Inflammatory macrophage treated with lipopolysaccharide for 4 hours (primary cell): Measurements from ENCODE around the gene KRT3.
"Not testable (repeated sequence)": the region's sequence is repeated elsewhere in the genome, so short reads cannot be mapped to it uniquely, and the experiment has no call there.

Experiments
- DNase-seq: peaks from one replicate; pipeline ENCODE4 v3.0.0-alpha.2; 2020

Gene KRT3

GRCh38 chr12:52756281-52756960 lies 39.5 kb downstream of the KRT3 start:
- no peak for DNase-seq

DNA sequence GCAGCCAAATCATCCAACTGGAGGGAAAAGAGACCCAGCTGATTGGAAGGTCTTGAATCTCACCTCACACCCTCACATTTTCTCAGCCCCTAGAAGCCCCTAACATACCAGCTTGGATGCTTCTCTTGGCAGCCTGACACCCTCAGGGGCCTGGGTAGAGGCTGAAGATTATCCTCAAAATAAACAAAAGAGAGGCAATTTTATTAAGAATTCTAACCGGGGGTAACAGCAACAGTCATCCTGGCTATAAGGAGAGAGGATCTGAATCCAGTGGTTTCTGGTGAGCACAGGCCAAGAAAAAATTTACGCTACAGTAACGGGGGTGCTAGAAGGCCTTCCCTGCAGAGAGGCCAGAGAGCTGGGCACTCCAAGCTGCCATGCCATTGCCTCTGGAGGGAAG lies 40.4 kb downstream of the KRT3 start:
- DNase-seq, result no peak

- no peak for DNase-seq
Observed at GRCh38 chr12:52754135-52754534, 41.8 kb downstream of the KRT3 start.

GRCh38 chr12:52753283-52753682 lies 42.6 kb downstream of the KRT3 start:
- no peak for DNase-seq

DNA sequence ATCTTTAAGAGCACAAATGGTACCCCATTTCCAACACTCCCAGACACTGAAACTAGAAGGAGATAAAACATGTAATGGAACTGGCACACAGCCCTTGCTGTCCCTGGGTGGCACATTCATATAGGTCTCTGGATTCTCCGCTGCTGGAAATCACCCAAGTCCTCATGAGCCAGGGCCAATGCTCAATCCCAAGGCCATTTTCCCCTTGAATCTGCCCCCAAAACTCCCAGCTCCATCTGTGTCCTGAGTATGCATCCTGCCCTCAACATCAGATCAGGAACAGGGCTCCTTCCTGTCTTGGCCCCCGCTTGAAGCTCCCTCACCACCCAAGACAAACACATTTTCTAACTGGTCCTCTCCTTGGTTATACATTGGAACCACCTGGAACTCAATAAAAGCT lies 43.4 kb downstream of the KRT3 start:
- DNase-seq, result no peak

GRCh38 chr12:52751795-52752194 lies 44.1 kb downstream of the KRT3 start:
- no peak for DNase-seq

DNA sequence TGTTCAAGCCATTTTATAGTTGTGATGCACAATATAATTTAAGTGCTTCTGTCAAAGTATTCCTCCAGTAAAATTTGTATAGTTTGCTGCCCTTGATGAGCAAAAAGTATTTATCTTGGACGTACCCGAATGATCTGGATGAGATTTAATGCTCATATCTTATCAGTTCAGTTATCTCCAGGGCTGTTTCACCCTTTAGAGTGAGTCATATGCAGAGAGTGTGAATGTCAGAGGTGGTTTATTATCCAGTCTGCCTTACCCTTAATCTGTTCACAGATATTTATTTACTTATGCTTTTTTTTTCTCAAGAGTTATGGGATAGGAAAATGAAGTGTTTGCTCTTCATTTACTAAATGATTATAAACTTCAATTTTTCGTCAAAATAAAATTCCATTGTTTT lies 45.4 kb downstream of the KRT3 start:
- not testable (repeated sequence) for DNase-seq

DNA sequence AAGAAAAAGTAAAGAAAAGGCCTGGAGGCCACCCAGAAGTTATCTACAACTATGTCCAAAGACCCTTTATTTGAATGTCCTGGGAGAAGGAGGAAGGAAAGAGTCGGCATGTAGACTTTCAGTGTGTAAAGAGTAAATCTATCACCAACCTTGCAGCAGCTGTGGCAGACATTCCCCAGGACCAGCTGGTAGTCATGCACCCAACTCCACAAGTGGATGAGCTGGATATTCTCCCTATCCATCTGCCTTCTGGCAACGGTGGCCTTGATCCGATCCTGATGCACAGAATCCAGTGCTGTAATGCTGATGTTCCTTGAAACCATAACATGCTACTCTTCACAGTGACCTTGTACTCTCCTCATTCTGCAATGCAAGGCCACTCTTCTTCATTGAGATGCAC lies 46.1 kb downstream of the KRT3 start:
- DNase-seq, result no peak

DNA sequence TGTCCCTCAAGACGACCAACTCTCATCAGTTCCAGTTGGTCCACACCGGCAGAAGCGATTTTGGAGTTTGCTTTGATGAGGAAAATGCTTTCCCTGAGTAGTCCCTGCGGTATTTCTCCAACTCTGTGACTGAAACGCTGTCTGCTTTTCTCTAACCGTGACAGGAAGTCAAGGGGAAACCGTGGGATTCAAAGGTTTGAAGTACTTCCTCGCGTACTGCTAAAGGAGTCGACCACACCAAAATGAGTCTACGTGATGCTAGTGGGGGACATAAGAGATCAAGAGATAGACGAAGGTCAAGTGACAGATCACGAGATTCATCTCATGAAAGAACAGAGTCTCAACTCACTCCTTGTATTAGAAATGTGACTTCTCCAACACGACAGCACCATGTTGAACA lies 47.3 kb downstream of the KRT3 start:
- no peak for DNase-seq

GRCh38 chr12:52745554-52745953 lies 50.4 kb downstream of the KRT3 start:
- no peak for DNase-seq

DNA sequence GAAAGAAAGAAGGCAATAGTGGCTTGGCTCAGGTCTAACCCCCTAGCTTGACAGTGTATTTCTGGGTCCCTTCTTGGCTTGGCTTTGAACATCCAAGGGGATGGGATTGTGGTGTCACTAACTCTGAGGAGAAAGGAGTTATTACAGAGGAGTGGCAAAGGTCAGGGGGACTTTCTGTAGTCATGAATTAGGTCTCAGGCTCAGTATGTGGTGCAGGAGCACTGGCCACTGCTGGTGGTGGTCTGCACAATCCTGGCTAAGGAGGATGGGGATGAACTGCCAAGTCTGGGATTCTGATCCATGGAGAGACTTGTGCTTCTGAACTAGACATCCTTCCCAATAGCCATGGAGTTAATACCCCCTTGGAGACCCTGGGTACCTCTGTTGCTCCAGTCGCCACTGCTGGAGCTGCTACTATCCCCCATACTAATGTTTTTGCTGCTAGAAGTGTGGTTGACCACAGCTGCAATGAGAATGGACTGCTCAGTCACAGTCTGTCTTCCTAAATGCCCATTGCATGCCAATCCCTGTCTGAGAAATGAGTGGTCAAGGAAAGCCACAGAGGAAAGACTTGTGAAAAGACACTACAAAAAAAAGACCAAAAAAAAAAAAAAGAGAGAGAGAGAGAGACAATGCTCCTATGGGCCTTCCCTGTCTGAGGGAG lies 51.3 kb downstream of the KRT3 start:
- DNase-seq, result no peak

- no peak for DNase-seq
Observed at GRCh38 chr12:52742822-52743457, 53.0 kb downstream of the KRT3 start.

DNA sequence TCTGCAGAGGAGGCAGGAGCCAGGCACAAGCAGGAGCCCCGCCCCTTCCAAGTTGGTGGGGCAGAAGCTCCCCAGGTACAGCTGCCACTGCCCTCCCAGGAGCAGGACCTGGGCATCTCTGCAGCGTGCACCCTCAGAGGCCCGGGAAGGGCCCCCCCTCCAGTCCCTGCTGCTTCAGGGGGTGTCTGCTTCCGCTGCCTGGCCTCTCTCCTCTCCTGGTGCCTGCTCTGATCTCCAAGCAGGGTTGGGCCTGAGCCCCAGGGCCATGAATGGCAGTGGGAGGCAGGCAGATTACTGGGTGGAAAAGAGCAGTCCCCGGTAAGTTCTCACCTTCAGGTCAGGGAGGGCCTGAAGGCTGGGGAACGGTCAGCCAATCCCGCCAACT lies 53.7 kb downstream of the KRT3 start:
- DNase-seq, result no peak

DNA sequence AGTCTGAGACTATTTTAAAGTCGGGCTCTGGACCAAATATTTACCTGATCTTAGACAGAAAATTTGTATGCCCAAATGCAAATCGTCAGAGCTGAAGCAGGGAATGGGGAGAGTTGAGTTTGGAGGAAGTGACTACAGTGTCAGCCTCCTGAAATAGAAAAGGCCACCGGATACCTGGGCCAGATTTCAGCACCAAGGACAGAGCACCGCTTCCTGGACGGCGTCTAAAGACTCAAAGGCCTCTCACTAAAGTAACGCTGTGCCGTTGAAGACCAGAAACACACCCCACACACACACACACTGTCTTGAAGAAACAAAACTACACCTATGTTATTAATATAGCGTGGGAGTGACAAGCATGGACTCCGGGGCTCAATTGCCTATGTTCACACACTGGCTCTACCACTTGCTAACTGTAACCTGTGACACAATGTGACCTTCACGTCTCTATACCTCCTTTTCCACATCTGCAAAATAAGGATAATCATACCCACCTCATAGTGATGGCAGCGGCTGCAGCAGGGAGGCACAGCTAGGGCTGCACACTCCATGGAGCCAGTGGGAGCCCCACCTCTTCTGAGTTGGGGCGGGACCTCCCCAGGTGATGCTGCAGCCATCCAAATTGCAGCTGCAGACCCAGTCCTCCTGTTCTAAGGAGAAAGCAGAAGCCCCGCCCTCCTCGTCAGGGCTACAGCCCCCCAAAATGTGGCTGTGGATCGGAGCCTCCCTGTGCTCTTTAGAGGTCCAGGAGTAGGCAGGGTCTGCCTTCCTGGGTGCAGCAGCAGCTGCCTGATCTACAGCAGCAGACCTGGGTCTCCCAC lies 54.3 kb downstream of the KRT3 start:
- peak; percentile 14 for DNase-seq

DNA sequence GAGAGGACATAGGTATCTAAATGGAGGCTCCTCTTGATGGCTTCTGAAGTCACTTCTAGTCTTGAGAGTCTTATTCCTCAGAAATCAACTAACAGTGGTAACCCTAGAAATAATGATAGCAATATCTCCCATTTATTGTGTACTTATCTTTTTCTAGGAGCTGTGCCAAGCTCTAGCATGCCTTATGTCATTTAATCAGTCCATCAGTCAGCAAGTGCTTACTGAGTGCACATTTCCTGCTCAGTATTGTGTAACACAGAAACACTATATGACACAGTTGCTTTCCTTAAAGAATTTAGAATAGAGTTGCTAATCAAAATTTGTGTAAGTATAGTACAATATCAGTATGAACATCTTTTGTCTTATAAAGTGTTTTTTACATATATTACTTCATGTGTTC lies 55.3 kb downstream of the KRT3 start:
- peak; percentile 4 for DNase-seq

DNA sequence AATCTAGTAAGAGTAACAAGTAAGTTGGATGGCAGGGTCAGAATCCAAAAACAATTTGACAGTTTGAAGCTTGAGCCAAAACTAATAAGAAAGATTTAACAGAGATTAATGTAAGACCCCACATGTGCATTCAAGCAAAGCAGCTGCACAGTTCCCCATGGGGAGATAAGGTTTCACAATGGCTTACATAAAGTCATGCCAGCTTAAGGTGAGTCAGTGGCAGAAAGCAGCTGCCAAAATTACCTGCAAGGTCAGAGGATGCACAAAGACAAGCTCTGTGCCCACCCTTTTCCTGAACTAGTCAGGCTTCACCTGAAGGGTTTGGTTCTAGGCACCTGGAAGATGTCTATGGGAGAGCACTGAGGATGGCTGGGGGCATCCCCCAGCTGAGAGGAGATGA lies 56.0 kb downstream of the KRT3 start:
- DNase-seq, result no peak
